HG03135 (cell line): ENCODE measurements around the gene NOMO2.
A peak's percentile ranks its signal among the peaks of the same experiment; 100 is the strongest.
"Not testable (repeated sequence)": the region's sequence is repeated elsewhere in the genome, so short reads cannot be mapped to it uniquely, and the experiment has no call there.

Source experiments
- ATAC-seq: cut with Tn5 transposase; IDR thresholded peaks from one replicate; pipeline ENCODE4 v1.9.1; 2021; ENCODE audit warnings: mild to moderate bottlenecking, moderate library complexity; ENCODE audit not compliant: unreplicated experiment

Gene NOMO2

DNA sequence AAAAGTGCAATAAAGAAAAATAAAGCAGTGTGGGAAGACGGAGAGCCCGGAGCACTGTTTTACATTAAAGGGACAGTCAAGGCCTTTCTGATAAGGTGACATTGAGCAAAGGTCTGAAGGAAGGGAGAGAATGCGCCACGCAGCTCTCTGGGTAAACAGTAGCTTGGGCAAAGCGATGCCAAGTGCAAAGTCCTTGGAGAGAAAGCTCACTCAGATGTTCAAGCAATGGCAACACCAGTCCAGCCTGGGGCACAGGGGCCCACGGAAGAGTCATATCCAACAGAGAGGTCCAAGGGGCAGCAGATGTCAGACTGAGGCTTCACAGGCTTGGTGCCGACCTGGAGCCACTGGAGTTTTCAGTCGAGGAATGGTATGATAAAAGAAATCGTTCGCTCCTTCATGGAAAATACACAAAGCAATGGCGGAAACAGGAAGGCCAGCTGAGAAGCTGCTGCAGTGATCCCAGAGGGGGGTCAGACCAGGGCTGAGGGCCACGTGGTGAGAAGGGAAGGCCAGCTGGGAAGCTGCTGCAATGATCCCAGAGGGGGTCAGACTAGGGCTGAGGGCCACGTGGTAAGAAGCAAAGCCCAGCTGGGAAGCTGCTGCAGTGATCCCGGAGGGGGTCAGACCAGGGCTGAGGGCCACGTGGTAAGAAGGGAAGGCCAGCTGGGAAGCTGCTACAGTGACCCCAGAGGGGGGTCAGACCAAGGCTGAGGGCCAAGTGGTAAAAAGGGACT lies 40.3 kb downstream of the NOMO2 start:
- ATAC-seq: not testable (repeated sequence)

DNA sequence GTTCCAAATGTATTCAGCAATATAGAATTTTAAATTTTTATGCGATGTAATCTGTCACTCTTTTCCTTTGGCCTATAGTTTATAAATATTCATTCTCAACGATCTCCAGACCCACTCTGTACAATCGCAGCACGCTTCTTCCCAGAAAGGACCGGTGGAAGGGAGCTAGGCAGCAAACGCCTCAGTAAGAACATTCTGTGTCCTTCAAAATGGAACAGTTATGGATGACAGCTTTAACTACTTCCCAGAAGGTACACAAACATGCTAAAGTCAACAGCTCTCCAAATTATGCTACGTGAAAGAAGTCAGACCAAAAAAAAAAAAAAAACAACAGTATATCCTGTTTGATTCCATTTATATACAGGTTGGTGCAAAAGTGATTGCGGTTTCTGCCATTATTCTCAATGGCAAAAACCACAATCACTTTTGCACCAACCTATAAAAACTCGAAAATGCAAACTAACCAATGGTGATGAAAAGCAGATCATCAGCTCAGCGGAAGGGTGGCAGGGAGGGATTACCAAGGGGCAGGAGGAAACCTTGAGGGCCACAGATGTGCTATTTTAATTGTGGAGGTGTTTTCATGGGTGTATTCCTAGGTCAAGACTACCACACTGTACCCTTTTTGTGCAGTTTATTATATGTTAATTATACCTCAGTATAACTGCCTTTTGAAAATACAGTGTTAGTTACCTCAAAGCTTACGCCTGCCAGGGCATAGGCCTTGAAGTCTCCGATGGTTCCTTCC lies 43.2 kb downstream of the NOMO2 start:
- ATAC-seq: not testable (repeated sequence)

DNA sequence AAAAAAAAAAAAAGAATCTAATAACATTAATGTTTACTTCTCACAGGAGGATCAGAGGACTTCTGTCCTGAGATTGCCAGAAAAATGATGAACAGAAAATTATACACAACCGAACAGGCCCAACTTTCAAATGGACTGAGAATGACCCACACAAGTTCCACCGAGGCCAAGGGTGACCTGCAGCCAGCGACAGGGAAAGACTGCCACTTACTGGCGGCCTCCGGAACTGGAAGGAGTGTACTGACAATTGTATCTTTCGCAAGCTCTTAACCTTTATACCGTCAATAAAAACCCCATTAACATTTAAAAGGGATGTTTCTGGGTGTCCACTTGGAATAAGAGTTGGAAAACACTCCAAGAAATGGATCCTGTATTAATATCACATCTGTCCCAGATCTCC lies 63.5 kb downstream of the NOMO2 start:
- not testable (repeated sequence) for ATAC-seq

DNA sequence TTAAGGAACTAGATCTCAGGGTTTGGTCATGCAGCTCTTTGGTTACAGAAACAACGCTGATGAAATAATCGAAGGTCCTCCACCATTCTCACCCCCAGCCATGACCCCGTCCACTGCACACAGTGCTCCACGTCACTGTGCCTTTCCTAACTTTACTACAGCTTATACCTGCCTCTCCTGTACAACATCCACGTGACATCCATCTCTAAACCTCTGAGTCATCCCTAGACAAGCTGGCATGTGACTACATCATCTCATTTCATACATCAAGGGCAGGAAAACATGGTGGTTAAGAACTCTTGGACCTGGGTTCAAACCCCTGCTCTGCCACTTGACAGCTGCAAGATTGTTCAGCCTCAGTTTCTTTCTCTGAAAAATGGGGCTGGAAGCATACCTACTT lies 64.9 kb downstream of the NOMO2 start:
- not testable (repeated sequence) for ATAC-seq

DNA sequence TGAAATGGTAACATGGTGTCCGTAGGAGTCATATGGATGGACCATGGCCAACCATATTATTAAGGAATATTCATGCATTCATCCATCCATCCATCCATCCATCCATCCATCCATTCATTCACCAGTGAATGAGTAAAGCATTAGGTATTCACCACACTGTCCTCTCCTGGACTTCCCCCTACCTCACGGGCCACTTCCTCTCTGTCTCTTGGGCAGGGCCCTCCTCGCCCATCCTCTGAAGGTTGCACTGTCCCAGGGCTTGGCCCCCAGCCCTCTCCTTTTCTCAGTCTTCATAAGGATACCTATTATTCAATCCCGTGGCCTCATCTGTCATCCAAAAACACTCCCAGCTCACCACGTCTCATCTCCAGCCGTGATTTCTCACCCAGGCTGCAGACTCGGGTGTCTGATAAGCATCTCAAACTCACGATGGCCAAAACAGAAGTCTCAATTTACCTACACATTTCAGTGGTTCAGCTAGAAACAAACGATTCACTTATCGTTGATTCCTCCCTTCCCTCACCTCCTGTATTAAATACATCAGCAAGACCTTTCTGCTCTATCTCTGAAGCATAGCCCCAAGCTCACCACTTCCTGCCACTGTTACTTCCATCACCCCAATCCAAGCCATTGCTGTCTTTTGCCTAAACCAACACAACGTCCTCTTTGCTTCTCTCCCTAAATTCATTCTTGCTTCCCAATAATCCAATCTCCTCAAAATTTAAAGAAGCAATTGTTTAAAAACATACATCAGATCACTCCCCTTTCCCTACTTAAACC lies 69.6 kb downstream of the NOMO2 start:
- ATAC-seq: not testable (repeated sequence)

DNA sequence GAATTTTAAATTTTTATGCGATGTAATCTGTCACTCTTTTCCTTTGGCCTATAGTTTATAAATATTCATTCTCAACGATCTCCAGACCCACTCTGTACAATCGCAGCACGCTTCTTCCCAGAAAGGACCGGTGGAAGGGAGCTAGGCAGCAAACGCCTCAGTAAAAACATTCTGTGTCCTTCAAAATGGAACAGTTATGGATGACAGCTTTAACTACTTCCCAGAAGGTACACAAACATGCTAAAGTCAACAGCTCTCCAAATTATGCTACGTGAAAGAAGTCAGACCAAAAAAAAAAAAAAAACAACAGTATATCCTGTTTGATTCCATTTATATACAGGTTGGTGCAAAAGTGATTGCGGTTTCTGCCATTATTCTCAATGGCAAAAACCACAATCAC lies 125.9 kb downstream of the NOMO2 start:
- not testable (repeated sequence) for ATAC-seq

DNA sequence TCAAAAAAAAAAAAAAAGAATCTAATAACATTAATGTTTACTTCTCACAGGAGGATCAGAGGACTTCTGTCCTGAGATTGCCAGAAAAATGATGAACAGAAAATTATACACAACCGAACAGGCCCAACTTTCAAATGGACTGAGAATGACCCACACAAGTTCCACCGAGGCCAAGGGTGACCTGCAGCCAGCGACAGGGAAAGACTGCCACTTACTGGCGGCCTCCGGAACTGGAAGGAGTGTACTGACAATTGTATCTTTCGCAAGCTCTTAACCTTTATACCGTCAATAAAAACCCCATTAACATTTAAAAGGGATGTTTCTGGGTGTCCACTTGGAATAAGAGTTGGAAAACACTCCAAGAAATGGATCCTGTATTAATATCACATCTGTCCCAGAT lies 146.1 kb downstream of the NOMO2 start:
- not testable (repeated sequence) for ATAC-seq

DNA sequence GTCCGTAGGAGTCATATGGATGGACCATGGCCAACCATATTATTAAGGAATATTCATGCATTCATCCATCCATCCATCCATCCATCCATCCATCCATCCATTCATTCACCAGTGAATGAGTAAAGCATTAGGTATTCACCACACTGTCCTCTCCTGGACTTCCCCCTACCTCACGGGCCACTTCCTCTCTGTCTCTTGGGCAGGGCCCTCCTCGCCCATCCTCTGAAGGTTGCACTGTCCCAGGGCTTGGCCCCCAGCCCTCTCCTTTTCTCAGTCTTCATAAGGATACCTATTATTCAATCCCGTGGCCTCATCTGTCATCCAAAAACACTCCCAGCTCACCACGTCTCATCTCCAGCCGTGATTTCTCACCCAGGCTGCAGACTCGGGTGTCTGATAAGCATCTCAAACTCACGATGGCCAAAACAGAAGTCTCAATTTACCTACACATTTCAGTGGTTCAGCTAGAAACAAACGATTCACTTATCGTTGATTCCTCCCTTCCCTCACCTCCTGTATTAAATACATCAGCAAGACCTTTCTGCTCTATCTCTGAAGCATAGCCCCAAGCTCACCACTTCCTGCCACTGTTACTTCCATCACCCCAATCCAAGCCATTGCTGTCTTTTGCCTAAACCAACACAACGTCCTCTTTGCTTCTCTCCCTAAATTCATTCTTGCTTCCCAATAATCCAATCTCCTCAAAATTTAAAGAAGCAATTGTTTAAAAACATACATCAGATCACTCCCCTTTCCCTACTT lies 152.2 kb downstream of the NOMO2 start:
- ATAC-seq: not testable (repeated sequence)

DNA sequence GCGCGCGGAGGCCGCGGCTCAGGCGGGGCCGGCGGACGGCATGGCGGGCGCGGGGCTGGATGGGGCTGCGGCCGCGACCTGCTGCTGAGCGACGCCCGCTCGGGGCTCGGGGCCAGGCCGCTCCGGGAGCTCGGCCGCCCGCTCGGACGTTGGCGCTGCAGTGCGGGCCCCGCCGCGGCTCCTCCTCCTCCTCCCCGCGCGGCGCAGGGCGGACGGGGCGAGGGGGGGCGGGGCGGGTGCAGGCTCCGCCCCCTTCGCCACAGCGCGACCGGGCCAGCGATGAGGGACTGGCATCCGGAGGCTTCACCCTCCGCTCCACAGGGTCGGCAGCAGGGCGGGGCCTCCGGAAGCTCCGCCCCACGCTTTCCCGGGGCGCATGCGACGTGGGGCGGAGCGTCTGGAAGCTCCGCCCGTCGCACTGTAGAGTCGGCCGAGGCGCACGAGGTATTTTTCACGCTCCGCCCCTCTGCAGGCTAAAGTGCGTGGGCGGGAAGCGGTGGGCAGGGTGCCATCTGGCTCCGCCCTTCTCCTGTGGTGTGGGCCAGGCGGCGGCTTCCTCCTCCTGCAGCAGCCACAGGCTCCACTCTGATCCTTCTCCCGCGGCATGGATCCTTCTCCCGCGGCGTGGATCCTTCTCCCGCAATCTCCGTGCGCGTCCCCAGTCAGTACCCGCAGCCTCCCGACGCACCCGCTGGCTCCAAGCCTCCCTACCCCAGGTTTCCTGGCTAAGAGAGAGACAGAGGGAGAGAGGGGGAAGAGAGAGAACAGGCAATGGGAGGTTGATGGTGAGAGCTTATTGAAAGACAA lies 159.8 kb downstream of the NOMO2 start:
- peak; percentile 81 for ATAC-seq

DNA sequence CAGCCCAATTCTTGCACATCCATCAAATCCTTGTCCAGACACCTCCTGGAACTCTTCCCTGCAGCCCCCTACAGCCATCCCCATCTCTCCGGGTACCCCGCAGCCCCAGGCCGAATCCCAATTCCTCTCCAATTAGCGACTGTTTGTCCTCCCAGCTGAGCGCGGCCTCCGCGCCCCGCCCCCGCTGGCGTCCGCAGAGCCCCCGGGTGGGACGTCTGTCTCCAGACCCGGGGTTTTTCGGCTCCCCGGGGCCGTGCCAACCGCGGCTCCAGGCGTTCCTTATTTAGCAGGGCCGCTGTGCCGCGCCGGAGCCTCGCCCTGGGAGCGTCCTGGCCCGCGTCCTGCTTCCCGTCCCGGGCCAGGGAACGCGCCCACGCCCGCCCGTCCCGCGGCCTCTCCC lies 160.7 kb downstream of the NOMO2 start:
- ATAC-seq: not testable (repeated sequence)

DNA sequence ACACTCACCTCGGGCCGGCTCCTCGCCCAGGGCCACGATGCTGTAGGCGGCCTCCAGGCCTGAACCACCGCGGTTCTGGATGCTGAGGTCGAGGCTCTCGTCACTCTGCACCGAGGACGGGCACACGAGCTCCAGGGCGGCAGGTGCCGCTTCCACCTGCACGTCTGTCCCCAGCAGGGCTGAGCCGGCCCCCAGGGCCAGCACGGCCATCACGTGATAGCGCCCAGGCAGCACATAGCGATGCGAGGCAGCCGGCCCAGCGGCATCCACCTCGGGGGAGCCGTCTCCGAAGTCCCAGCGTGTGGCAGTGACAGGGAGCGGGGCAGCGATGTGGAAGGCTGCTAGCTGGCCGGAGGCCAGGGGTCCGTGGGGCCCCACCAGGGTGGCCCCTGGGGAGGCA lies 167.5 kb downstream of the NOMO2 start:
- not testable (repeated sequence) for ATAC-seq

DNA sequence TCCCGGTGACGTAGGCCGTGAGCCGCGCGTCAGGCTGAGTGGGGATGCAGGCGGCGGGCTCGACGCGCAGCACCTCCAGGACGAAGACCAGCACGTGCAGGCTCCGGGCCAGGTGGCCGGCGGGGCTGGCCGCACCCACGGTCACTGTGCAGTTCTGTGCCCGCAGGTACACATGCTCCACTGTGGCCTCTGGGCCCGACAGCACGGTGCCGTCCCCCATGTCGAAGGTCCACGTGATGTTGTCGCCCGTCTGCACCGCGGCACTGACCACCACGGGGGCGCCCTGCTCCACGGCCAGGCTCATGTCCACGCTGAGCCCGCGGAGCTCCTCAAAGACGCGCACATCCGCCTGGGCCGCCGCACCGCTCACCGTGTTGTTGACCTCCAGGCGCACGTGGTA lies 174.1 kb downstream of the NOMO2 start:
- not testable (repeated sequence) for ATAC-seq

DNA sequence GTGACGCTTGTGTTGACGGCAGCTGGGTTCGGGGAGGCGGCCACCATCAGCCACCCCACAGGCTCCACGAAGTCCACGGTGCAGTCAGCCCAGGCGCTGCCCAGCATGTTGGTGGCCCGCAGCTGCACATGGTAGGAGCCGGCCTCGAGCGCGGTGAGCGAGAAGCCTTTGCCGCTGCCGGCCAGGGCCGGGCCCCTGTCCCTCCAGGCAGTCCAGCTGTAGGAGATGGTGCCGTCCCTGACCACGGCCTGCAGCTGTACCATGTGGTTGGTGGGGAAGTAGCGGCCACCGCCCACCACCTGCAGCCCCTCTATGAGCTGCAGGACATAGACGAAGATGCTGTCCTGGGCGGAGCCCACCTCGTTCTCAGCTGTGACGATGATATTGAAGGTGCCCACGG lies 175.4 kb downstream of the NOMO2 start:
- ATAC-seq: not testable (repeated sequence)

DNA sequence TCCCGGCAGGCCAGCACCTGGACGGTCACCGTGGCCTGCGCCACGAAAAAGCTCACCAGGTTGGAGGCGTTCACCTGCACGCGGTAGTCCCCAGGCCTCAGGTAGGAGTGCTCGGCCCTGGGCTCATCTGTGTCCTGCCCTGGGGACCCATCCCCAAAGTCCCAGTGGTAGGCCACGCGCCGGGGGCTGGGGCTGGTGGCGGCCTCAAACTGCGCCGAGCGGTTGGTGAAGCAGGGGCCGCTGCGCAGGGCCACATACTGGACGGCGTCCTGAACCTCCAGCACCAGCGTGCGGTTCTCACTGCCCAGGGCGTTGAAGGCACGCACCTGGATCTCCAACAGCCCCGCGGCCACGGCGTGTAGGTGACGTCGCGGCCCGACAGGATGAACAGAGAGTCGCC lies 176.6 kb downstream of the NOMO2 start:
- ATAC-seq: not testable (repeated sequence)

DNA sequence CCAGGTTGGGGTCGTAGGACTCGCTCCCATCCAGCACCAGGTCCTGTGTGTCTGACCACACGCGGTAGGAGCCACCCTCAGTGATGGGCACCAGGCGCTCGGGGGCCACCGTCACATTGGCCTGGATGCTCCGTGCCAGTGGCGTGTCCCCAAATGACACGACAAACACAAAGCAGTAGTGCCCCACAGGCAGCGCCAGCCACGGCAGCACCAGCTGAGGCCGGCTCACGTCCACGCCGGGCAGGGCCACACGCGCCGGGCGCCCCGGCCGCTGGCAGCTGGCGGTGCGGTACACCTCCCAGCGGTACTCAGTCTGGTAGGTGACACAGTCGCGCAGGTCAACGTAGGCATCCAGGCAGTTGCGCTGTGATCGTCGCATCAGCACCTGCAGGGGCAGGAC lies 177.0 kb downstream of the NOMO2 start:
- not testable (repeated sequence) for ATAC-seq

DNA sequence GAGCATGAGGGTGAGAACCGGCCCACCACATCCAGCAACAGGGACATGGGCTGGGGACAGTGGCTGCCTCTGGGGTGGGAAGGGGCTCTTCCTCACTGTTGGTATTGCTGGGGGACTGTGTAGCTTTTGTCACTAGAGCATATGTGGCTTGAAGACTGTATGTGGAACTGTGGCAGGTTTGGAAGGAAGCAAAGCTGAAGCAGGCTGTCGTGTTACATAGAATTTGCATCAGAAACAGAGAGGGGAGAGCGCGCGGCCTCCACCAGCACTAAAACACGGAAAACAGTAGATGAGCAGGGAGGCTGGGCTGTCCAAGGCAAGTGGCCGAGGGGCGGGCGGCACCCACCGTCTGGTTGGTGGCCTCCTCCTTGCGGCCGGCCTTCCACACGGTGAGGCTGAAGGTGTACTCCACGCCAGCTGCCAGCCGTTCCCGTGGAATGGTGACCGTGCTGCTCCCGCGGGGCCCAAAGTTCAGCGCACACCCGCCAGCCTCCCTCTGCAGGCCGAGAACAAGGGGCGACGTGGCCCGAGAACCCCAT lies 177.7 kb downstream of the NOMO2 start:
- ATAC-seq: not testable (repeated sequence)

DNA sequence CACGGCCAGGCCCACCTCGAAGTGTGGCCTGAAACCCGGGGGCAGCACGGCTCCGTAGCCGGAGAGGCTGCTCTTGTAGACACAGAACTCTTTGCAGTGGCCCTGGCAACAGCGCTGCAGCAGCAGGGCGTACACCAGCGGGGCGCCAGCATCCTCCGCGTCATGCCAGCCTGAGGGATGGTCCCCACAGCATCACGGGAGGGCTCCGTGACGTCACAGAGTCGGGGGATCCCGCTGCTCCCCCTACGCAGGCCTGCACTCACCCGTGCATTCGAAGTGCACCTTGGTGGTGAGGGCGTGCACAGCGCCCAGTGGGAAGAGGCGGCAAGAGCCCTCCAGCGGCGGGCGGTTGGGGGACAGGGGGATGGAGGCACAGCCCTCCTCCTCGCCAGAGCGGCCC lies 179.2 kb downstream of the NOMO2 start:
- not testable (repeated sequence) for ATAC-seq
